HEK293T (cell line): ENCODE measurements around the gene DCXR.

ENCODE experiments used
- CTCF ChIA-PET: fragments of 350-600 bp; formaldehyde crosslinking; extraction: SDS; loops from one replicate; lab custom pipeline; 2021; ENCODE audit warnings: antibody characterized with exemption, inconsistent platforms; lab: Yijun Ruan, JAX
- POLR2A ChIA-PET: fragments of 350-600 bp; formaldehyde crosslinking; extraction: SDS; loops from one replicate; lab custom pipeline; 2020; ENCODE audit warnings: antibody characterized with exemption, inconsistent platforms; lab: Yijun Ruan, JAX
- DNase-seq: peaks from one replicate; pipeline ENCODE4 v3.0.0; 2012; ENCODE audit warnings: mixed read lengths; ENCODE audit errors: extremely low spot score
- ARNT ChIP-seq: fragments of 450-650 bp; IDR thresholded peaks from 2 replicates; pipeline ENCODE4 v1.6.1; 2017; ENCODE audit warnings: mild to moderate bottlenecking
- BHLHE40 ChIP-seq: fragments of 450-650 bp; IDR thresholded peaks from 2 replicates; pipeline ENCODE4 v1.6.1; 2016; ENCODE audit warnings: mild to moderate bottlenecking, moderate library complexity, borderline replicate concordance
- CTBP1 ChIP-seq: fragments of 450-650 bp; IDR thresholded peaks from 2 replicates; pipeline ENCODE4 v1.6.1; 2016; ENCODE audit warnings: borderline replicate concordance
- ELF4 ChIP-seq: fragments of 450-650 bp; IDR thresholded peaks from 2 replicates; pipeline ENCODE4 v1.6.1; 2017; ENCODE audit warnings: antibody characterized with exemption
- FOXA1 ChIP-seq: fragments of 450-650 bp; IDR thresholded peaks from 2 replicates; pipeline ENCODE4 v1.6.1; 2016; ENCODE audit warnings: mild to moderate bottlenecking
- FOXK2 ChIP-seq: fragments of 450-650 bp; IDR thresholded peaks from 2 replicates; pipeline ENCODE4 v1.6.1; 2016; ENCODE audit warnings: mild to moderate bottlenecking
- FOXM1 ChIP-seq: fragments of 450-650 bp; IDR thresholded peaks from 2 replicates; pipeline ENCODE4 v1.6.1; 2017; ENCODE audit warnings: mild to moderate bottlenecking, borderline replicate concordance
- HDGF ChIP-seq: fragments of 450-650 bp; IDR thresholded peaks from 2 replicates; pipeline ENCODE4 v1.6.1; 2017; ENCODE audit warnings: antibody characterized with exemption, borderline replicate concordance
- L3MBTL2 ChIP-seq: fragments of 450-650 bp; conservative IDR thresholded peaks from 2 replicates; pipeline ENCODE4 v1.6.1; 2016; ENCODE audit warnings: mild to moderate bottlenecking
- LEF1 ChIP-seq: fragments of 450-650 bp; IDR thresholded peaks from 2 replicates; pipeline ENCODE4 v1.6.1; 2017; ENCODE audit warnings: mild to moderate bottlenecking, borderline replicate concordance
- NFRKB ChIP-seq: fragments of 450-650 bp; IDR thresholded peaks from 2 replicates; pipeline ENCODE4 v1.6.1; 2016; ENCODE audit warnings: mild to moderate bottlenecking, moderate library complexity
- SP1 ChIP-seq: fragments of 450-650 bp; IDR thresholded peaks from 2 replicates; pipeline ENCODE4 v1.6.1; 2017
- SUZ12 ChIP-seq: fragments of 450-650 bp; IDR thresholded peaks from 2 replicates; pipeline ENCODE4 v1.6.1; 2016; ENCODE audit warnings: mild to moderate bottlenecking
- TARDBP ChIP-seq: fragments of 450-650 bp; IDR thresholded peaks from 2 replicates; pipeline ENCODE4 v1.6.1; 2016
- ZNF384 ChIP-seq: fragments of 450-650 bp; IDR thresholded peaks from 2 replicates; pipeline ENCODE4 v1.6.1; 2016
- TF ChIP-seq, protein P1 (sequence below): fragments of 450-650 bp; IDR thresholded peaks from 2 replicates; pipeline ENCODE4 v1.6.1; 2016

Gene DCXR

GRCh38 chr17:82018152-82018988 is 19.1 kb downstream of the DCXR start:
- ChIA-PET POLR2A (no interaction called here), CTCF (no interaction called here)
- DNase-seq, result no peak
- TF ChIP-seq FOXK2 (no peak), FOXA1 (no peak), TARDBP (no peak), ARNT (no peak), ZNF384 (no peak), L3MBTL2 (no peak), HDGF (no peak)

GRCh38 chr17:82017612-82018151 is 19.8 kb downstream of the DCXR start:
- ChIA-PET CTCF (no interaction called here), POLR2A (no interaction called here)
- no peak for DNase-seq
- TF ChIP-seq LEF1 (no peak), FOXK2 (no peak)

GRCh38 chr17:82016875-82017459 is 20.5 kb downstream of the DCXR start:
- TF ChIP-seq, protein P1, sequence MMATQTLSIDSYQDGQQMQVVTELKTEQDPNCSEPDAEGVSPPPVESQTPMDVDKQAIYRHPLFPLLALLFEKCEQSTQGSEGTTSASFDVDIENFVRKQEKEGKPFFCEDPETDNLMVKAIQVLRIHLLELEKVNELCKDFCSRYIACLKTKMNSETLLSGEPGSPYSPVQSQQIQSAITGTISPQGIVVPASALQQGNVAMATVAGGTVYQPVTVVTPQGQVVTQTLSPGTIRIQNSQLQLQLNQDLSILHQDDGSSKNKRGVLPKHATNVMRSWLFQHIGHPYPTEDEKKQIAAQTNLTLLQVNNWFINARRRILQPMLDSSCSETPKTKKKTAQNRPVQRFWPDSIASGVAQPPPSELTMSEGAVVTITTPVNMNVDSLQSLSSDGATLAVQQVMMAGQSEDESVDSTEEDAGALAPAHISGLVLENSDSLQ, result no peak
- ChIA-PET CTCF (no interaction called here), POLR2A (interaction anchor here (1.0 kb wide), 1 partner anchor 21 kb away, joined by 3 read pairs; the partner anchor contains the start of gene DCXR)
- no peak for DNase-seq

DNA sequence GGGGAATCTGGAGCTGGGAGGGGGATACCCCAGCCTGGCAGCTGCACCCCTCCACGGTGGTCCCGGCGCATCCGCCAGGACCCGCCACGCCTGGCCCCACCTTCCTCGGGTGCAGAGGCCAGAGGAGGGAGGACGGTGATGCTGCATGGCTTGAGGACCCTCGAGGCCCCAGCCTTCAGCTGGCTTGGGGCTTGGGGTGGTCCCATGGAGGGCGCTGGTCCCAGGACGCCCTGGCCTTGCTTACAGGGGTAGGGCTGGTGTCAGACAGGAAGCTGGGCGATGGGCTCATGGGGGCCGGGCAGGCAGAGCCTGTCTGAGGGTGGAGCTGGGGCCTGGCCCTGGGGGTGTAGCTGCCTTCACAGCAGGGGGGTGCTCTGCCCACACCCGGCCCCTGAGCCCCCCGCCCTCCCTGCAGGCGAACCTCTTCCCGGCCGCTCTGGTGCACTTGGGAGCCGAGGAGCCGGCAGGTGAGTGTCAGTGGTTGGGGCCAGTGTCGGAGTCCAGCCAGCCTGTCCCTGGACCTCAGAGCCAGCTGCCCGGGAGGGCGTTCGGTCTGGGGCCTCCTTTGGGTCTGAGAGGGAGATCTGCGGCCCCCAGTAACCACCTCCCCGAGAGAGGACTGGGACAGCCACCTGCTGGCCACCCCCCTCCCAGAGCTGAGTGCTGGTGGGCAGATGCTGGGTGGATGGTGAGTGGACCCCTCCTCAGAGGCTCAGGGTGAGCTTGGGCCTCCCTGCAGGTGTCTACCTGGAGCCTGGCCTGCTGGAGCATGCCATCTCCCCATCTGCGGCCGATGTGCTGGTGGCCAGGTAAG is 21.2 kb downstream of the DCXR start:
- CTCF ChIA-PET, result no interaction called here
- TF ChIP-seq FOXK2 (no peak), CTBP1 (no peak), FOXM1 (no peak), SUZ12 (no peak), NFRKB (no peak), ARNT (no peak), FOXA1 (no peak), ELF4 (no peak), LEF1 (no peak), BHLHE40 (no peak)
- TF ChIP-seq, protein P1, result no peak
- POLR2A ChIA-PET, result interaction anchor here (1.0 kb wide), 1 partner anchor 21 kb away, joined by 3 read pairs; the partner anchor contains the start of gene DCXR
- DNase-seq, result no peak

DNA sequence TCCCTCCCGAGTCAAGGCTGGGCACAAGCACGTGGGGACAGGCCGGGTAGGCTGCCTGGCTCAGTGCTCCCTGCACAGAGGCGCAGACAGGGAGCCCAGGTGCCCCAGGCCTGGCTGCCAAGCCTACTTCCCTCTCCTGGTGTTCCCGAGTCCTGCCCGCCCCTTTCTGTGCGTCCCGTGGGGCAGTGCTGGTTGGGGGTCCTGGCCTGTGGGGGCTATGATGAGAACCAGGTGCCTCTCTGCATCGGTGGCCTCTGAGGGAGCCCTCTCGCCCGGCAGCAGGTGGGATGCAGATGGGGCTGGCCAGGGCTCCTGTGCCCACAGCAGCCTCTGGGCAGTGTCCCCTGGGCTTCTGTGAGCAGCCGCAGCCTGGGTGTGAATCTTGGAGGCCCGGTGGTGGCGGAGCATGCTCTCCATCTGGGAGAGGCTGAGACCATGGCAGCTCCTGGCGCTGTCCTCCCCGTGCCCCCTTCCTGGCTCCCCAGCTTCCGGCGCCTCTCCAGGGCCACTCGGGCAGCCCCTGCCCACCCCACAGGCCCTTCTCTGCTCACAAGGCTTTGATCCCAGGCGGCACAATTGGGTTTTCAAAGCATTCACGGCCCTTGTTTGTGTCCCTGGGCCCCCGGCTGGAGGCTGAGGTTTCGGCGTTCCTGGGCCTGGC is 22.1 kb downstream of the DCXR start:
- ChIA-PET CTCF (no interaction called here), POLR2A (no interaction called here)
- no peak for DNase-seq
- TF ChIP-seq TARDBP (no peak), FOXK2 (no peak), SUZ12 (no peak), LEF1 (no peak), CTBP1 (no peak), ZNF384 (no peak), FOXM1 (no peak), SP1 (no peak)
- TF ChIP-seq, protein P1, result no peak

DNA sequence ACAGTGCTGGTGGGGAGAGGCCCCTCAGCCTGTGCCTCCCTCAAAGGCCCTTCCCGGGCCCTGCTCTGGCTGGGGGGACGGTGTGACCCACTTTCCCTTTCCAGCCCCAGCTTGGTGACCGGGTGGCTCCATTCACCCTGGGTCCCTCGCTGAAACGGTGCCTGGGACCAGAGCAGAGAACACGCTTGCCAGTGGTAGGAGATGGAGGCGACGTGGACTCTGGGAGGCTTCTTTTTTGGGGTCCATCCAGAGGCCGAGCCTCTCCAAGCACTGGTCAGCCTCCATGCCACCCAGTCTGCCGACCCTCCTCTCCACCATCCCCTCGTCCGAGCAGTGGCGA is 22.6 kb downstream of the DCXR start:
- ChIA-PET POLR2A (no interaction called here), CTCF (no interaction called here)
- TF ChIP-seq, protein P1, result no peak
- TF ChIP-seq FOXK2, result no peak
- no peak for TF ChIP-seq L3MBTL2
- no peak for TF ChIP-seq BHLHE40
- TF ChIP-seq FOXA1, result no peak
- TF ChIP-seq ELF4, result no peak
- no peak for TF ChIP-seq FOXM1
- TF ChIP-seq NFRKB, result no peak
- TF ChIP-seq SUZ12, result no peak
- TF ChIP-seq CTBP1, result no peak
- TF ChIP-seq SP1, result no peak
- TF ChIP-seq LEF1, result no peak
- TF ChIP-seq ARNT, result no peak
- TF ChIP-seq TARDBP, result no peak
- no peak for TF ChIP-seq ZNF384
- no peak for TF ChIP-seq HDGF
- DNase-seq, result no peak
